IMR-90 (cell line): ENCODE measurements around the gene GTF2H1. TPM values are rescaled to one million over a fixed set of nuclear protein-coding genes. Genes with fewer than 3 reads are reported as not detected.
A peak's percentile ranks its signal among the peaks of the same experiment; 100 is the strongest.

Source experiments
- ATAC-seq: fragments of 200-7000 bp; cut with Tn5 transposase; 2 replicates; pipeline ENCODE4 v1.9.1; 2020; ENCODE audit warnings: low read depth, mild to moderate bottlenecking, moderate library complexity
- BruUV-seq: library from RNA; stranded (reverse); fragments of 400-500 nt; replicated peaks from 2 replicates; lab custom pipeline; 2021; lab: Mats Ljungman, UMichigan
- CTCF ChIA-PET: fragments of 300-600 bp; formaldehyde crosslinking; extraction: SDS; loops from one replicate; lab custom pipeline; 2021; ENCODE audit warnings: antibody characterized with exemption; lab: Yijun Ruan, JAX
- POLR2A ChIA-PET: fragments of 300-600 bp; sonication (Branson Sonifier 250); formaldehyde crosslinking; loops from one replicate; lab custom pipeline; 2022; ENCODE audit warnings: antibody characterized with exemption; ENCODE audit not compliant: unreplicated experiment; lab: Charles Lee
- DNase-seq: peaks from one replicate; pipeline ENCODE4 v3.0.0; 2013
- H2AFZ ChIP-seq: replicated peaks from 2 replicates; pipeline ENCODE3; 2013; ENCODE audit warnings: low read length, mild to moderate bottlenecking; ENCODE audit not compliant: poor library complexity
- H2AK5ac ChIP-seq: 2 replicates; pipeline ENCODE4 v1.6.1; 2013; ENCODE audit warnings: low read depth, low read length, inconsistent platforms
- H2AK9ac ChIP-seq: replicated peaks from 2 replicates; pipeline ENCODE3; 2013; ENCODE audit warnings: mild to moderate bottlenecking, low read depth, low read length, moderate library complexity; ENCODE audit not compliant: poor library complexity
- H2BK120ac ChIP-seq: 2 replicates; pipeline ENCODE4 v1.6.1; 2013; ENCODE audit warnings: low read depth, low read length, inconsistent platforms
- H2BK15ac ChIP-seq: 3 replicates; pipeline ENCODE4 v1.6.1; 2013; ENCODE audit warnings: low read depth, low read length, inconsistent platforms
- H2BK20ac ChIP-seq: 2 replicates; pipeline ENCODE4 v1.6.1; 2013; ENCODE audit warnings: low read depth, mild to moderate bottlenecking, inconsistent platforms, low read length, moderate library complexity
- H2BK5ac ChIP-seq: 2 replicates; pipeline ENCODE4 v1.6.1; 2013; ENCODE audit warnings: mild to moderate bottlenecking, low read depth, low read length, inconsistent platforms; ENCODE audit not compliant: poor library complexity, severe bottlenecking
- H3K14ac ChIP-seq: replicated peaks from 2 replicates; pipeline ENCODE4 v1.6.1; 2013; ENCODE audit warnings: low read depth, low read length, inconsistent platforms
- H3K18ac ChIP-seq: 2 replicates; pipeline ENCODE4 v1.6.1; 2013; ENCODE audit warnings: low read depth, low read length, control low read depth
- H3K23ac ChIP-seq: 2 replicates; pipeline ENCODE4 v1.6.1; 2013; ENCODE audit warnings: low read depth, low read length, inconsistent platforms
- H3K27ac ChIP-seq: 2 replicates; pipeline ENCODE4 v1.5.1; 2013; ENCODE audit warnings: mild to moderate bottlenecking, control low read depth, low read length; ENCODE audit not compliant: insufficient read depth
- H3K27me3 ChIP-seq: 2 replicates; pipeline ENCODE4 v1.6.1; 2013; ENCODE audit warnings: low read length; ENCODE audit not compliant: control insufficient read depth, insufficient read depth
- H3K36me3 ChIP-seq: 2 replicates; pipeline ENCODE4 v1.6.1; 2013; ENCODE audit warnings: low read length, mixed read lengths; ENCODE audit not compliant: control insufficient read depth, insufficient read depth
- H3K4ac ChIP-seq: 2 replicates; pipeline ENCODE4 v1.6.1; 2013; ENCODE audit warnings: low read depth, low read length, inconsistent platforms
- H3K4me1 ChIP-seq: 2 replicates; pipeline ENCODE4 v1.6.1; 2013; ENCODE audit warnings: low read length, mixed read lengths; ENCODE audit not compliant: control insufficient read depth, insufficient read depth
- H3K4me2 ChIP-seq: 2 replicates; pipeline ENCODE4 v1.6.1; 2013; ENCODE audit warnings: low read depth, mild to moderate bottlenecking, control low read depth, low read length, moderate library complexity
- H3K4me3 ChIP-seq: 2 replicates; pipeline ENCODE4 v1.5.1; 2013; ENCODE audit warnings: low read depth, mild to moderate bottlenecking, control low read depth, low read length, moderate library complexity; ENCODE audit not compliant: insufficient read depth
- H3K56ac ChIP-seq: 2 replicates; pipeline ENCODE4 v1.6.1; 2013; ENCODE audit warnings: low read length, inconsistent platforms; ENCODE audit not compliant: insufficient read depth; ENCODE audit errors: extremely low read depth
- H3K79me1 ChIP-seq, 2 experiments: 2 replicates each; pipeline ENCODE4 v1.6.1; 2013; ENCODE audit warnings: low read length in 2 of 2, inconsistent platforms in 1 of 2, low read depth in 1 of 2
- H3K9ac ChIP-seq: 2 replicates; pipeline ENCODE4 v1.6.1; 2013; ENCODE audit warnings: low read depth, low read length, control low read depth
- H3K9me1 ChIP-seq: 2 replicates; pipeline ENCODE4 v1.6.1; 2013; ENCODE audit warnings: low read length, inconsistent platforms; ENCODE audit not compliant: insufficient read depth
- H3K9me3 ChIP-seq: 2 replicates; pipeline ENCODE4 v1.6.1; 2013; ENCODE audit warnings: low read length; ENCODE audit not compliant: control insufficient read depth, insufficient read depth
- H4K20me1 ChIP-seq: 2 replicates; pipeline ENCODE4 v1.6.1; 2013; ENCODE audit warnings: low read length, inconsistent platforms; ENCODE audit not compliant: insufficient read depth
- H4K5ac ChIP-seq: 2 replicates; pipeline ENCODE4 v1.6.1; 2013; ENCODE audit warnings: mild to moderate bottlenecking, low read depth, low read length, control low read depth
- H4K8ac ChIP-seq, 2 experiments: 2 replicates each; pipeline ENCODE4 v1.6.1; 2013; ENCODE audit warnings: low read depth in 2 of 2, low read length in 2 of 2, control low read depth in 1 of 2, inconsistent platforms in 1 of 2
- H4K91ac ChIP-seq: 2 replicates; pipeline ENCODE4 v1.6.1; 2013; ENCODE audit warnings: low read depth, low read length, inconsistent platforms; ENCODE audit not compliant: insufficient read depth
- BHLHE40 ChIP-seq: fragments of 150-350 bp; IDR thresholded peaks from 2 replicates; pipeline ENCODE4 v1.6.1; 2016; ENCODE audit warnings: mild to moderate bottlenecking, low read depth, low read length
- CEBPB ChIP-seq: IDR thresholded peaks from 2 replicates; pipeline ENCODE4 v1.6.1; 2012; ENCODE audit warnings: low read depth, low read length, improper control_type of control experiment
- CTCF ChIP-seq: conservative IDR thresholded peaks from 2 replicates; pipeline ENCODE4 v1.5.1; 2012; ENCODE audit warnings: mild to moderate bottlenecking, low read depth, low read length, improper control_type of control experiment
- FOS ChIP-seq: fragments of 150-350 bp; IDR thresholded peaks from 2 replicates; pipeline ENCODE4 v1.6.1; 2016; ENCODE audit warnings: low read depth, low read length
- MAFK ChIP-seq: IDR thresholded peaks from 2 replicates; pipeline ENCODE4 v1.6.1; 2012; ENCODE audit warnings: low read depth, low read length, improper control_type of control experiment
- MAZ ChIP-seq: IDR thresholded peaks from 2 replicates; pipeline ENCODE4 v1.6.1; 2012; ENCODE audit warnings: low read depth, mild to moderate bottlenecking, low read length, improper control_type of control experiment, moderate library complexity, borderline replicate concordance
- MXI1 ChIP-seq: IDR thresholded peaks from 2 replicates; pipeline ENCODE4 v1.6.1; 2012; ENCODE audit warnings: low read depth, mild to moderate bottlenecking, low read length, moderate library complexity, borderline replicate concordance
- NFE2L2 ChIP-seq: fragments of 150-350 bp; IDR thresholded peaks from 2 replicates; pipeline ENCODE4 v1.6.1; 2016; ENCODE audit warnings: low read depth, mild to moderate bottlenecking, low read length
- POLR2A ChIP-seq: IDR thresholded peaks from 2 replicates; pipeline ENCODE4 v1.6.1; 2012; ENCODE audit warnings: mild to moderate bottlenecking, low read depth, low read length
- RAD21 ChIP-seq: IDR thresholded peaks from 2 replicates; pipeline ENCODE4 v1.6.1; 2012; ENCODE audit warnings: low read length, improper control_type of control experiment
- RCOR1 ChIP-seq: IDR thresholded peaks from 2 replicates; pipeline ENCODE4 v1.6.1; 2012; ENCODE audit warnings: mild to moderate bottlenecking, low read length, improper control_type of control experiment; ENCODE audit not compliant: insufficient replicate concordance
- RFX5 ChIP-seq: IDR thresholded peaks from 2 replicates; pipeline ENCODE4 v1.8.0; 2012; ENCODE audit warnings: low read depth, mild to moderate bottlenecking, low read length, moderate library complexity
- SMC3 ChIP-seq: fragments of 150-350 bp; IDR thresholded peaks from 2 replicates; pipeline ENCODE4 v1.6.1; 2016; ENCODE audit warnings: low read depth, mild to moderate bottlenecking, antibody characterized with exemption, low read length, moderate library complexity
- USF2 ChIP-seq: fragments of 150-350 bp; IDR thresholded peaks from 2 replicates; pipeline ENCODE4 v1.6.1; 2017; ENCODE audit warnings: mild to moderate bottlenecking, antibody characterized with exemption, low read length, low read depth
- WGBS, 2 experiments: methylation state at CpG; one replicate each; pipeline versions ENCODE4 v1.1.5 to v1.1.7; 2013; ENCODE audit warnings: missing lambda C conversion rate in 2 of 2; ENCODE audit not compliant: insufficient read length in 1 of 2; ENCODE audit errors: extremely low coverage in 2 of 2; 5-methylcytosine and 5-hydroxymethylcytosine counted together
- dilution Hi-C: fragments of 300-500 bp; cut with HindIII; formaldehyde crosslinking; loops from one replicate; pipeline ENCODE4 v1.14.3; 2018; ENCODE audit warnings: low sequenced_read_pairs; ENCODE audit not compliant: unreplicated experiment
- in situ Hi-C: fragments of 300-500 bp; cut with MboI; formaldehyde crosslinking; loops from 3 replicates; pipeline ENCODE4 v1.14.3; 2019; ENCODE audit warnings: low sequenced_read_pairs, inconsistent platforms, mixed read lengths
- intact Hi-C: fragments of 100-400 bp; cut with micrococcal nuclease; formaldehyde crosslinking; loops from 2 replicates; pipeline ENCODE4 v1.10.0; 2022
- polyA plus RNA-seq, 3 experiments: library from polyadenylated mRNA; depleted of rRNA; stranded (reverse); fragments of >200 nt; gene quantifications; 2 replicates each; pipeline ENCODE4 v1.2.3, GENCODE V29; 2012; ENCODE audit warnings: low replicate concordance in 1 of 3
- total RNA-seq: library from RNA; depleted of rRNA; stranded (reverse); fragments of >200 nt; gene quantifications from 2 replicates; pipeline ENCODE4 v1.2.3, GENCODE V29; 2012

GTF2H1 gene
- total and polyA plus RNA-seq, 2 of the 4 experiments (the other 2 are of a cell fraction) = 25.0 to 67.0 TPM

GRCh38 chr11:18322818-18323570 is 627 bp downstream of the GTF2H1 start:
- Histone ChIP-seq H3K27ac (peak overlapping the region; percentile 98), H3K56ac (peak overlapping the region; percentile 68), H3K27me3 (no peaks in the 10 kb centered on the region), H3K9ac (peak overlapping the region; percentile 82), H3K14ac (peak overlapping the region; percentile 82), H3K4me2 (peak overlapping the region; percentile 99), H3K4ac (peak overlapping the region; percentile 89), H2BK120ac (0 out of 2 replicates have a peak overlapping the region, but pooled peaks have one; percentile 11), H2BK15ac (no peak overlapping the region), H2AK5ac (peak overlapping the region; percentile 76; the same call in 1 of the 2 replicates), H4K8ac (peak overlapping the region; percentile 34 to 87), H2AFZ (peak overlapping the region; percentile 99), H3K23ac (peak overlapping the region; percentile 83), H3K18ac (peak overlapping the region; percentile 7; the same call in 1 of the 2 replicates), H3K9me1 (0 out of 2 replicates have a peak, but pooled peaks cover 4% of the 10 kb centered on the region), H3K4me1 (peaks cover 4% of the 10 kb centered on the region), H4K20me1 (no peaks in the 10 kb centered on the region), H2BK5ac (peak overlapping the region; percentile 98), H4K5ac (peak overlapping the region; percentile 84), H4K91ac (peak overlapping the region; percentile 36), H3K79me1 (peaks cover 15 to 49% of the 10 kb centered on the region in 2 experiments), H3K36me3 (peaks cover 7% of the 10 kb centered on the region), H2AK9ac (peak overlapping the region; percentile 91), H3K9me3 (no peaks in the 10 kb centered on the region), H2BK20ac (no peak overlapping the region), H3K4me3 (peak overlapping the region; percentile 77)
- dilution Hi-C loops = no loop called here
- ChIA-PET CTCF (interaction anchor here (1.1 kb wide), 1 partner anchor 10 kb away, joined by 3 read pairs; no protein-coding TSS in a partner anchor), POLR2A (no interaction called here)
- no peak for DNase-seq
- intact Hi-C loops = loop anchor here (2.0 to 10.0 kb wide), 2 partner anchors 74 to 588 kb away; partner anchors contain the start of gene KCNC1
- no peak for ATAC-seq
- no TSS peak for BruUV-seq
- 0% methylated on average over 3 of the region's 18 CpGs; no CpG with 5 or more reads in 1 of the 2 experiments for WGBS, 2 experiments
- in situ Hi-C loops = no loop called here
- TF ChIP-seq RAD21 = no peak
- no peak for TF ChIP-seq FOS
- TF ChIP-seq SMC3 = no peak
- no peak for TF ChIP-seq NFE2L2
- TF ChIP-seq RCOR1 = no peak
- TF ChIP-seq RFX5 = no peak
- no peak for TF ChIP-seq USF2
- no peak for TF ChIP-seq POLR2A
- TF ChIP-seq CEBPB = no peak
- no peak for TF ChIP-seq BHLHE40
- no peak for TF ChIP-seq MAFK
- no peak for TF ChIP-seq MXI1
- no peak for TF ChIP-seq MAZ
- no peak for TF ChIP-seq CTCF
